HG03039 (cell line): Measurements from ENCODE around the gene FSIP1.

Experiments used
- ATAC-seq: cut with Tn5 transposase; IDR thresholded peaks from one replicate; pipeline ENCODE4 v1.9.1; 2021; ENCODE audit warnings: mild to moderate bottlenecking, moderate library complexity; ENCODE audit not compliant: unreplicated experiment

Gene FSIP1

DNA sequence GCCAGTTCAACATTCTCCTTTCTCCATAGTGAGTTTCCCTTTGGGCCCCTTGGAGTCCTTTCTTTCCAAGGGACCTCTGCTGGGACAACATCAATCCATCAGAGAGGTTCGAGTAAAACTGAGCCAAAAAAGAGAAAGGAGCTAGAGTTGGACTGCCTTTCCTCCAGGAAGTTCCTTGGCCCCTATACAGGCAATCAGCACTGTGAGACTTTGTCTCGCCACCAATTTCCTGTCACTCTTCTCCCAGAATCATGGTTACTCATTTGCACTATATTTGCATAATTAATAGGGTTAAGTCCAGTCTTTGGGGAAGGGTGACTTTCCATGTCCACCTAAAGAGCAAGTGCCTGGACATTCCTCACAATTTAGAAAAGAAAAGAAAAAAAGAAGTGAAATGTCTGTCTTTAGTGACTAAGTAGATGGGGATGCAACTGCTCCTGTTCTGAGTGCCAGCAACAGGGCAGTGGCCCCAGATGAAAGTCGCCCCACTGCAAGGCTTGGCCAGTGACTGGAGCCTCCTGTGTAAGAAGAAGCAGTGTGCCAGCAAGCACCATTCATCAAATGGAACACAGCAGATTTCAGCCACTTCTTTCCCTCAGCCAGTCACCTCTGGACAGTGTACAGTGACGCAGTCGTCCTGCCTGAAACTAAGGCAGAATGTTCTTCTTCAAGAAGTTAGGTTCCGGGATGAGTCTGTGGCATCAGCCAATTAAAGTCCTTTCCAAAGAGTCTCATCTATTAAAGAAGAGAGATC is 91.6 kb downstream of the FSIP1 start:
- no peak for ATAC-seq

DNA sequence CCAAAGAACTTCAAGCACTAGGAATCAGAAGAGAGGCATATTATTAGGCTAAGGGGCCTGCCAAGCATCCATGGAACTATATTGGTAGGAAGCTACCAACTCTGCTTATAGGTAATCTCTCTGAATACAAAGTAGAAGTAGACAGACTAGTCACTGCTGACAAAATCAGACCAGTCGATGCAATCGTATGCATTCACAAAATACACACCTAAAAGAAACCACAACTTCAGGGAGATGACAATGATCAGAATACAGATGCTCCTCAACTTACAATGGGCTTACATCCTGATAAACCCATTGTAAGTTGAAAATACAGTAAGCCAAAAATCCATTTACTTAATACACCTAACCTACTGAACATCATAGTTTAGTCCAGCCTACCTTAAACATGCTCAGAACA is 94.7 kb downstream of the FSIP1 start:
- ATAC-seq = no peak

DNA sequence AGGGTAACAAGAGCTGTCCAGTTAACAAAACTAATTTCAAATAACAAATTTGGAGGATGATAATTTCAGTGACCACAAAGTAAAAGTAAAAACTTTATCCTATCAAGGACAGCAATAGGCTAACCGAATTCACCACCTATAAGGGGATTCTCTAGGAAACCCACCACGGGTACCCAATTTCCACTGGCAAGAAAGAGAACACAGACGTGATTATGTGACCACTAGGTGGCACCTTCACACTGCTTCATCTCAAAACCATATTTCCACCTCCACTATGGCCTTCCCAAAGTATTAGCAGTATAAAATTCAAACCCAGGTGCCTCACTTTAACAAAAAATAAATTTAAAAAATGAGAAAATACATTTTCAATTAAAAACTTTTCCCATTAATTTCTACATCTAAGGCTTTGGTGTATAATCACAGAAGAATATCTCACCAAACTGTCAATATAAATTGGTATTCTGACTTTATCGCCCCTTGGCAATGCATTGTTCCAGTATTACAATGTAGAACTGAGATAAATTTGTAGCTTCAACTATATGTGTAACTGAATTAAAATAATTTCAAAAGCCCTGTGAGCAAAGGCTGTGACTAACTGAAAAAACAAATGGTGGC is 96.5 kb downstream of the FSIP1 start:
- no peak for ATAC-seq

DNA sequence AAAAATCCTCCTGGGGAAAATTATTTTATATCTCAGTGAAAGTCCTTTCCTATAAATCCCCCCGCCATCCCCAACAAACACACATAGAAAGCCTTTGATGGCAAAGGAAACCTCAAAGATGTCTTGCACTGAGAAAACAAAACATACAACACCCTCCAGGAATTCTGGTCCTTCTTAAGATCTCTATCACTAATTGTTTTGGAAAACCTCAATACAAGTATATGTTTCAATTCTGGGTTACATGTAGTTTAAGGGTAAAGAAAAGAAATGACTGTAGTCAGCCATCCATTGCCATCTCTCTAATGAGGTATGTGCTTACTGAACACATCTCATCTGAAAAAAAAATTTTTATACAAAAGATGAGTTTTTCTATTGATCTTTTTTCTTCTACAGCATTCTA is 97.3 kb downstream of the FSIP1 start:
- no peak for ATAC-seq

DNA sequence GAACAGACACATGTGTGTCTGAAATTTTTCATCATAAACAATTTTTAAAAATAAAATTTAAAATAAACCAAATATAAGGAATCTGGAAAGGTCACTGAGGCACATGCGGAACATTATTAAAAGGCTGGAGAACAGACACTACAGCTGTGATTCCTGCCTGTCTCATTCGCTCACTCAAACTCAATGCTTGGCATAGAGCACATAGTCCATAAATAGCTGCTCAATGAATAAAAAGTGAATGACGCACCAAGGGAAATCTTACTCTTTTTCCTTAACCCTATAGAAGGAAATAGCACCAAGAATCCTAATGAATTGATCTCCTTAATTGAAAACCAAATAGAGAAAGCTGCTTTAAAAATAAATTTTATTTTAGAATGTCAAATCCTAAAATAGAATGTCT is 98.4 kb downstream of the FSIP1 start:
- ATAC-seq = no peak

DNA sequence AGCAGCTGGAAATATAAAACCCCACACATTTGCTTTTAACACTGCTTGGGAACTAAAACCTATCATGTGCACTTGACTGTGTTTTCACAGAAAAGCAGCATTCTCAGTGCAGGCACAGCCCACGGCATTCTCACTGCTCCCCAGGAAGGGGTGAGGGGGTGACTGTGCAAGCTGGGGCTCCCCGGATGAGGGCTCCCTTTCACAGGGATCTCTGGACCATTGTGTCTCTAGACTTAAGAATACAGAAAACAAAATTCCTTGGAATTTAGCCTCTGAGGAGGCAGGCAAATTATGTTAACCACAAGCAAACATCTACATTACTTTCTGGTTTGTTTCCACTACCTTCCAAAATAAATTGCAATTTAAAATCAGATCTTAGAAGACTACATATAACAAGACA is 100.3 kb downstream of the FSIP1 start:
- ATAC-seq = no peak

DNA sequence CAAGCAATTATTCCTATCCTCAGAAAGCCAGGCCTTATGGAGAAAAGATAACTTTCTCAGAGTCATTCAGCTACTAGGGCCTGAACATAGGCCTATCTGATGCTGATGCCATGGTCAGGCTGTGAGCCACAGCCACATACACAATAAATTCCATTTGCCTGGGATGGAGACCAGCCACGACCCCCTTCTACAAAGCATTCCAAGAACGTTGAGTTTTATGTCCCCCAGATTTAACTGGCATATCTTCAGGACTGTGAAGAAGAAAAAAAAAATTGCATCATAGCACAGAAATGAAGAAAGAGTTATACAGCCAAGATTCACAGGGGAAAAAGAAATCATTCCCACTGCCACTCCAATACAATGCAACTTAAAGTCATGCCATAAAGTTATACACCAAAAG is 101.8 kb downstream of the FSIP1 start:
- no peak for ATAC-seq

DNA sequence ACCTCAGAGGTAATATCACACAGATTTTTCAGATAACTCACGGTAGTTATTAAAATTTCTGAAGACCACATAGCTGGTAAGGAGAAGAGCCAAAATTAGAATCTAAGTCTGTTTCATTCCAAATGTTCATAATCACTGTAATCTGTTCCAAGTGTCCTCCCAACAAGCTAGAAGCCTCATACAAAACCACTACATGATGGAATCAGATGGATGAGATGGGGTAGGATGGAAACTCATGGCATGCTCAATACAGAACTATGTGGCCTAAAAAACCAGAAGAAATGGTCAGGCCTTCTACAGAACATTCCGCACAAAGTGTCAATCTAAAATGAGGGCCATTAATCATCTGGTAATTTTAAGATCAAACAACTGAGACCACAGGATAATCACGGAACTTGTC is 110.0 kb downstream of the FSIP1 start:
- no peak for ATAC-seq

DNA sequence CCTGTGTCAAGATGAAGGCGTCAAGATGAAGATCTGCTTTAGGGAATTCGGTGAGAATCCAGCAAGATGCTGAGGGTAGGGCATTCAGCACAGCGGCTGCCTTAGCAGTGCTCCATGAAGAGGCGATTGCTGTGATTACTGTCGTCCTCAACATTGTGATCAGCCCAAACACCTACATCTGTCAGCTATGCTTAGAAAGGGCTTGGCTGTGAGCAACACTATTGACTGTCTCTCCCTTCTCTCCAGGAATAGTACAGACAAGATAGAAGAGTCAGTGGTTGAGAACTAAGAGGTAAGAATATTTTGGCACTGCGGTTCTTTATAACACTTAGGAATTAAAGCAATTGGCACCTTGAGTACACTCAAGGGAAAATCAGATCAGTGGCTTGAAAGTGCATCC is 110.5 kb downstream of the FSIP1 start:
- ATAC-seq = no peak

DNA sequence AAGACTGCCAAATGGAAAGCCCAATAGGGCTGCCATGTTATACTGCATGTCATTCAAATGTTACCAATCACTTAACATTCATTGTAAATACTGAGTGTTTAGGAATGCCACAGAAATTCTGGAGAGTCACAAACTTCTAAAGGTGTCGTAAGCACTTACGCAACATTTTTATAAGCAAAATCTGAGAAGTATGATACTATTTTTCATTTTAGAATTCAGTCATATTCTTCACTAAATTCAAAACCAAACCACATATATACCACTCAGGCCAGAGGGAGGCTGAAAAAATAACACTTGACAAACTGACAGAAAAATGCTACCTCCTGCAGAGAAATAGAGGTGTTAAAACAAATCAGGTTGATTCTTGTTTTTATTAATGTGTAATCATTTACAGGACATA is 112.0 kb downstream of the FSIP1 start:
- ATAC-seq = no peak

DNA sequence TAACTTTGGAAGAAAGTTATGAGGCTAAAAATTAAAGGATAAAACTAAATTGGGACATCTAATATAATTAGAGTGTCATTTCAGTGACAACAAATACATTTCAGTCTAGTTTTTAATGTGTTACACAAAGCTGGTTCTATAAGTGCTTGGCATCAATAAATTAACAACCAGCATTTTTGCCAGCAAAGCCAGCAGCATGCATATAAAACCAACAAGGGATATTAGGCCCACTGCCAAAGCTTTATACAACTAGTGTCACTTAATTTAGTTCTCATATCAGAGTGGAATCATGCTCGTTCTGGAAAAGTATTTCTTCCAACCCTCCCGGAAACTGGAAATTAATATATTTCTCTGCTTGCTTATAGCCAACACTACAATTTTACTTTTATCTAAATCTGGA is 113.0 kb downstream of the FSIP1 start:
- ATAC-seq = no peak

DNA sequence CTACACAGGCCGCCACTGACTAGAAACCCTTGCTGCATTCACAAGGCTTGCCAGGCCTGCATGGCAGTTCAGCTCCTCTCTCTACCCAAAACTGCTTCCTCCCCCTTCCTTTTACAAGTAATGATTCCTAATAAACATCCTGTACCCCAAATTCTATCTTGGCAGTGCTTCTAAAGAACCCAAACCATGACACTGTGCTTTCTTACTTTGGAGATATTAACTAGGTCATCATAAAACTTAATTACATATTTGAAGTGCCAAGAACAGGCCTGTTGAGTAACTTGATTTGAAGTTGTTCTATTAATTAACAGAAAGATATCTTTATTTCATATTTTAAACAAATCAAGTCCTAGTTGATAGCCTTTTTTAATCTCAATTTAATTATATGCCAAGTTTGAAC is 113.4 kb downstream of the FSIP1 start:
- ATAC-seq = no peak

DNA sequence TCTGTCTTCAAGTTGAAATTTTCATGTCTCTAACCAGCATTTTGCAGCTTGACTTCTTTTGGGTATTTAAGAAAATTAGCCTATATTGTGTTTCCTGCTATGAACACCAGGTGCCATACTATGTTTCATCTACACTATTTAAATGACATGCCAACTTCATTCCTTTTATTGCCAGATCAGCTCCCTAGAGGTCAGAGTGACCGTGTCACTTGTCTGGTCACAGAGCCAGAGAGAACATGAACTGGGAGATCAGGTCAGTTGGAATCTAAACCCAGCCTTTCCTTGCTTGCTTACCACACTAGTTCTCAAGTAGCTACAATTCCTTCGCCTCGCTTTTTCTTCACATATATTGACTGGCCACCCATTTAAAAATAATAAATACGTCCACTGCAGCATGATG is 114.2 kb downstream of the FSIP1 start:
- no peak for ATAC-seq

DNA sequence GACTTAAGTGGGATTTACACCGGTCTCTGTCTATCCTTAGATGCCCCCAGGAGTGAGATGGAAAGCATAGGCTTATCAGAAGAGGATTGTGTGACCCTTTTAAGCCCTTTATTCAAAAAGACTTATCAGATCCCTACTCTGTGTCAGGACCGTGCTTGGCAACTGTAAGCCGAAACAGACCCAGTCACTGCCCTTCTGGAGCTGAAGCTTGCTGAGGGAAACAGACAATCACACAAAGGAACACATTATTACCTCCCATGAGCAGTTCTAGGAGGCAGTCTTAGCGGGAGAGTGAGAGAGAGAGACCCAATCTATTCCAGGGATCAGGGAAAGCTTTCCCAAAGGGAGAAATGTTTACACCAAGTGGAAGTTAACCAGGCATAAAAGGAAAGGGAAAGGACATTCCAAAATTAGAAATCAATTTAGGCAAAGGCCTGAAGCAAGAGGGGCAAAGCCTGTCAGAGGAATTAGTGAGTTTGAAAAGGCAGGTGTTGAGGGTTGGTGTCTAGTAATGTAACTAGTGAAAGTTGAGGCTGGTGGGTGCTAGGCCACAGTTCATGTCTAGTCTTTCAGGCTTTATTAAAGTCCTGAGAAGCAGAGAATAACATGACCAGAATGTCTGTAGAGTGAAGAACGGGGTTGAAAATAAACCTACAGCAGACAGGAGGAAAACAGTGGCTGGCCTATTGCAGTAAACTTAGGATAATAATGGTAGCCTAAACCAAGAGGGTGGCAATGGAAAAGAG is 115.1 kb downstream of the FSIP1 start:
- no peak for ATAC-seq

DNA sequence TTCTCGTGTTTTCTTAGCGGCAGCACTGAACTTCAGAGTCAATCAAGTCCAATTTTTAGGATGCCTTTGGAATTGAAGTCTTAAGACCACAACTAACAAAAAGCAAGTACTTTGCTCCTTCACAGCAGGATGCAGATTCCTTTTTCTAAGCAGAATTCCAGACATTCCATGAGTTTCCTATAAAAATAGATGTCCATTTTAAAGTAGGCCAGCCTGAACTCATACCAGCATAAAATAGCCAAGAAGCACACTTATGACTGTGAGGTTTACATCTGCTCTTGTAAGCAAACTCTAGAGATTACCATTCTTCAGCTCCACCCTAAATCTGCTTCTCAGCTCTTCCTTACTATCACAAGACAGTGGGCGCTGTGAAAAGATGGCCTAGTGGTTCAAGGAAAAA is 116.0 kb downstream of the FSIP1 start:
- ATAC-seq = no peak

DNA sequence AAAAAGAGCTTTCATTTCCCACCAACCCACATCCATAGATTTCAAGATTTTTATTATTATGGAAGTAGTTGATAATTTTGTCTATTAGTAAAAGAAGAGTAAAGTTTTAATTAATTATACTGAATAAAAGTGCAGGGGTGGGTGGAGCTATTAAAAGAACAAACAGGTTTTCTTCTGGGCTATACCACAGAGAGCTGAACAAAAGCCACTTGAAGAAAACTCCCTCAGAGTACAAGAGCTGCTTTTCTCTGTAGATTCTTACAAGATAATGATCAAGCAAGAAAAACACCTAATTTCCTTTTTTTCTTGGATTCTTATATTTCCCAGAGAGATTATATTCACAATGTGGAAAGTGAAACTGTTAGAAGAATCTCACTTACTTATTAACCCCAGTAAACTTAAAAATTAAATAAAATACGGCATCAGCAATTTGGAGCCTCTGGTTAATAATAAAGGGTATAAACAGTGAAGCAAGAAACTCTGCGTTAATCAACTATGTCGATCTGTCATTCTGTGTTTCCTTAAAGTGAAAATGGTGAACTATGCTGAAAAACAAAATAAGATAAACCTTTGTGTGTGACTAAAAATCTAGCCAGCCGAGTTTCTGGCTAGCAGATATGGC is 116.9 kb downstream of the FSIP1 start:
- no peak for ATAC-seq

DNA sequence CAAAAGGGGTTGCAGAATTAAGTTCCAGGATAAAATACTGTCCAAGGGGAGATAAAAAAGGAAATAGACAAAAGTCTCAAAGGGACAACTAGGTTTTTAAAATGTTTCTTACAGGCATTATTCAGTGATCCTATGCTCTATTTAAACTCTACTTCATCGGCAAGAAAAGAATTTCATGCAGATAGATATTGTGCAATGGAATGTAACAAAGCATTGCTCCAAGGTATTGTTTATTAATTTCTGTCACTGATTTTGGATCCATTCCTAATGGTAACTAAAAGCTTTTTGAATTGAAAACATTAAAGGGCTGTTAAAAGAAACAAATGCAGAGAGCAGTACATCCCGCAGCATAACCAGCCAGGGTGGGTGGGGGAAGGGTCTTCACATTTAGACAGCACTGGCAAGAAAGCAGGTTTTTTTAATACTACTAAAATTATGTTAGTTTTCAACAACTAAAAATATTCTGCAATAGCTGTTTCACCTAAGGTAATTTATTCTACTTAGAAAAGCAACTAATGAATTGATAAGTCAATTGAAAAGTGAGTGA is 118.9 kb downstream of the FSIP1 start:
- no peak for ATAC-seq

DNA sequence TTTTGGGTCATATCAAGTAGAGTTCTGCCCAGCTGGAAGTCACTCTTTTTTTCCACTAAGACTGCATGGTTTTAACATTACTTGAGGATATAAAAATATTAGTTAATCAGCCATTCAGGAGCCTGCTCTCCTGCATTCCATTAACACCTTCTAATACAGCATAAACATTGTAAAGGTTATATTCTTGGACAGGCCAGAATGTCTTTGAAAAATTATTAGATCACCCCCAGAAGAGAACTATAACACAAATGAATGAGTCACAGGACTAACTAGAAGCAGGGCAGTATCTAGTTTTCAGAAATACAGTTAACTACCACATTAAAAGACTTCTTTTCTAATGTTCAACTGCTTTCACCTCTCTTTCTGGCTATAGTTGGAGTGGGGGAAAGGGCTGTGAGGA is 120.9 kb downstream of the FSIP1 start:
- no peak for ATAC-seq

DNA sequence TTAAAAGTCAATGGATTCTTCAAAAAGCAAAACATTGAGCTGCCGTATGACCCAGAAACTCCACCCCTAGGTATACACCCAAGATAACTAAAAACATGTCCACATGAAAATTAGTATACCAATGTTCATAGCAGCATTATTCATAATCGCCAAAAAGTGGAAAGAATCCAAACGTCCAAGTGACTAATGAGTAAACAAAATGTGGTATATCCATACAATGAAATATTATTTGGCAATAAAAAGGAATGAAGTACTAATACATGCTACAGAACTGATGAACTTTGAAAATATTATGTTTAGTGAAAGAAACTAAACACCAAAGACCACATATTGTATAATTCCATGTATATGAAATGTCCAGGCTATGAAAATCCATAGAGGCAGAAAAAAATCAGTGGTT is 123.9 kb downstream of the FSIP1 start:
- ATAC-seq = no peak

DNA sequence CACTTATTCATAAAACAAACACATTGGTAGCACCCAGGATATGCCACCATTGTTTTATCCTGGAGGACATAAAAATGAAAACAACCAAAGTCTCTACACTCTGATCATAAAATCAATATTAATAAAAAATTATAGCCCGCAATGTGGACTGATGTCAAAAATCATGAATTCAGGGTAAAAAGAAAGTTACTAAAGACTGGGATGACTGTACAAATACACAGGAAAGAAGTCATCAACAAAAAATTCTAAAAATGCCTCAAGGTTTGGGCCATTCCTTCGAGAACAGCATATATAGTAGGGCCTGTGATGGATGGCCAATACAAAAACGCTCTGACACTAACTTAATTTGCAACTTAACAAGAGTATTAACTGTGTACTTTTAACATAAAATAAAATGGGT is 125.0 kb downstream of the FSIP1 start:
- no peak for ATAC-seq

DNA sequence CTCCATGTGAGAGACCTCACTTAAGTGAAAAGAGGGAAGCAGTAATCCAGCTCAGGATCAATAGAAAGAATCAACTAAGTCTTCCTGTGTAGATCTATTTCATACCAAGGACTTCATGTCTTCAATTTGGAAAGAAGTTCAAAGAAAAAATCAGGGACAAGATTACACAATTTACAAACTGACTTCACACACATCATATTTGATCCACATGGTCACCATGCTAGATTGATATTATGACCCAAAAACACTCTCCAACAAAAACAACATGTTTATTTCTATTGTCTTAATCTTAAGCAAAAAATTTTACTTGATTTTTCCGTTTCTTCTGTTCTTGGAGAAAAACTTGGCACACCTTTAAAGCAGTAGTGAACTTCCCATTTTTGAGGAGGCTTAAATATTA is 125.5 kb downstream of the FSIP1 start:
- ATAC-seq = no peak

DNA sequence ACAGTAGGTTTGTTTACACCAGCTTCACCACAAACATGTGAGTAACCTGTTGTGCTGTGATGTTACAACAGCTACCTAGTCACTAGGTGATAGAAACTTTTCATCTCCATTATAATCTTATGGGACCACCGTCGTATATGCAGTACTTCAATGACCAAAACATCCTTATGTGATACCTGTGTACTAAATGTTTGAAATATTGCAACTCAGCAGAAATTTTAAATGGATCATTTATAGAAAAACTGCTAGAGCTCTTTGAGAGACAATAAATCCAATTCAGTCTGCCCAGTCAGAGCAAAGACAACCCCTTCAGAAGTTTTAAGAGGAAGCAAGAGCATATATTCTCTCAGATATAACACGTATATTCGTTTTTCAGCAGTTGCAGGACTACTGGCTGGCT is 128.3 kb downstream of the FSIP1 start:
- no peak for ATAC-seq
